K562 (cell line): ENCODE data around the gene CTSW. TPM values are rescaled to one million over a fixed set of nuclear protein-coding genes. Genes with fewer than 3 reads are reported as not detected.

Experiments used
- ATAC-seq: fragments of 200-7000 bp; cut with Tn5 transposase; 3 replicates; pipeline ENCODE4 v1.9.1; 2020; ENCODE audit warnings: moderate library complexity
- BruUV-seq: library from RNA; stranded (reverse); fragments of 400-500 nt; replicated peaks from 2 replicates; lab custom pipeline; 2021; lab: Mats Ljungman, UMichigan
- CTCF ChIA-PET: fragments of 300-600 bp; formaldehyde crosslinking; extraction: SDS; loops from one replicate; lab custom pipeline; 2021; ENCODE audit warnings: low intra/inter-chr PET ratio; lab: Yijun Ruan, JAX
- POLR2A ChIA-PET: fragments of 300-600, 350-650 bp; sonication (Branson Sonifier 250); formaldehyde crosslinking; extraction: SDS; loops from one replicate; lab custom pipeline; 2021; ENCODE audit warnings: antibody characterized with exemption, inconsistent platforms; lab: Yijun Ruan, JAX
- DNase-seq, 4 experiments: peaks; one replicate each; pipeline versions ENCODE4 v3.0.0 to v3.0.0-alpha.2; 2011 to 2018; ENCODE audit warnings: low spot score in 3 of 4, mixed read lengths in 3 of 4; ENCODE audit errors: extremely low read depth in 1 of 4
- FAIRE-seq: peaks from 2 replicates; lab custom pipeline; 2011; peaks lifted over from hg19 to GRCh38; lab: Jason Lieb, UNC
- H2AFZ ChIP-seq: 2 replicates; pipeline ENCODE4 v1.6.0; 2011; ENCODE audit warnings: low read depth, low read length, control low read depth, inconsistent platforms
- H3K27ac ChIP-seq: fragments of 200-600 bp; 3 replicates; pipeline ENCODE4 v1.8.0; 2011; ENCODE audit warnings: low read depth, mild to moderate bottlenecking, control low read depth, inconsistent platforms, low read length, moderate library complexity, mixed read lengths; ENCODE audit errors: extremely low read depth
- H3K27me3 ChIP-seq, 2 experiments: fragments of 300-600 bp in 1 of 2; 2 replicates in 1 of 2; 3 replicates in 1 of 2; pipeline versions ENCODE4 v1.6.0 to v1.8.0; 2011; ENCODE audit warnings: inconsistent platforms in 2 of 2, low read length in 2 of 2, mild to moderate bottlenecking in 1 of 2, mixed read lengths in 1 of 2, moderate library complexity in 1 of 2; ENCODE audit not compliant: control insufficient read depth in 2 of 2, insufficient read depth in 2 of 2
- H3K36me3 ChIP-seq: fragments of 300-600 bp; 3 replicates; pipeline ENCODE4 v1.8.0; 2011; ENCODE audit warnings: mild to moderate bottlenecking, low read length, inconsistent platforms; ENCODE audit not compliant: control insufficient read depth, insufficient read depth
- H3K4me1 ChIP-seq, 2 experiments: fragments of 200-600 bp in 1 of 2; replicated peaks in 1 of 2; 2 replicates in 1 of 2; 3 replicates in 1 of 2; pipeline versions ENCODE4 v1.5.1 to v1.8.0; 2011; ENCODE audit warnings: inconsistent platforms in 2 of 2, low read length in 2 of 2, mild to moderate bottlenecking in 1 of 2, mixed read lengths in 1 of 2, moderate library complexity in 1 of 2; ENCODE audit not compliant: control insufficient read depth in 2 of 2, insufficient read depth in 2 of 2
- H3K4me2 ChIP-seq: 2 replicates; pipeline ENCODE4 v1.6.1; 2011; ENCODE audit warnings: low read length, control low read depth, inconsistent platforms, mixed read lengths; ENCODE audit not compliant: insufficient read depth
- H3K4me3 ChIP-seq: fragments of 200-600 bp; sonication (generic), shearing (Covaris generic); 2 replicates; pipeline ENCODE4 v1.5.1; 2016; ENCODE audit warnings: control low read depth, inconsistent platforms
- H3K79me2 ChIP-seq: fragments of 200-600 bp; 3 replicates; pipeline ENCODE4 v1.8.0; 2011; ENCODE audit warnings: low read length, inconsistent platforms; ENCODE audit not compliant: control insufficient read depth, insufficient read depth
- H3K9ac ChIP-seq, 2 experiments: 2 replicates each; pipeline versions ENCODE4 v1.6.0 to v1.6.1; 2011; ENCODE audit warnings: low read depth in 2 of 2, low read length in 2 of 2, control low read depth in 1 of 2, inconsistent platforms in 1 of 2, mild to moderate bottlenecking in 1 of 2, mixed read lengths in 1 of 2; ENCODE audit not compliant: insufficient read depth in 1 of 2
- H3K9me1 ChIP-seq: one replicate; pipeline ENCODE4 v1.6.0; 2011; ENCODE audit warnings: inconsistent platforms, mild to moderate bottlenecking, low read length, moderate library complexity; ENCODE audit not compliant: control insufficient read depth, insufficient read depth
- H3K9me3 ChIP-seq: replicated peaks from 2 replicates; pipeline ENCODE4 v1.5.1; 2011; ENCODE audit warnings: low read depth, low read length, inconsistent platforms; ENCODE audit not compliant: control insufficient read depth, insufficient read depth
- H4K20me1 ChIP-seq: replicated peaks from 2 replicates; pipeline ENCODE4 v1.6.1; 2011; ENCODE audit warnings: low read length, inconsistent platforms, mixed read lengths; ENCODE audit not compliant: control insufficient read depth, insufficient read depth
- REST ChIP-seq, 2 experiments: fragments of 450-650 bp; formaldehyde crosslinking in 1 of 2; IDR thresholded peaks; 2 replicates each; pipeline versions ENCODE4 v1.4.0 to v1.6.1; 2014 to 2020; ENCODE audit warnings: mild to moderate bottlenecking in 2 of 2, borderline replicate concordance in 1 of 2, low read depth in 1 of 2
- ZBTB17 ChIP-seq: fragments of 450-650 bp; formaldehyde crosslinking; IDR thresholded peaks from 2 replicates; pipeline ENCODE4 v1.4.0; 2020; ENCODE audit warnings: mild to moderate bottlenecking
- WGBS: fragments of 100-300 bp; shearing (Covaris generic); methylation state at CpG from one replicate; pipeline ENCODE4 v1.1.6; 2016; ENCODE audit warnings: low coverage, mixed read lengths; ENCODE audit not compliant: insufficient coverage; ENCODE audit errors: missing lambda C conversion rate; 5-methylcytosine and 5-hydroxymethylcytosine counted together
- in situ Hi-C: fragments of 300-500 bp; cut with MboI; formaldehyde crosslinking; loops from 4 replicates; pipeline ENCODE4 v1.15.0; 2018; ENCODE audit warnings: inconsistent platforms, mixed read lengths
- intact Hi-C: fragments of 100-400 bp; cut with micrococcal nuclease; formaldehyde crosslinking; loops from 2 replicates; pipeline ENCODE4 v1.14.2; 2022
- polyA plus RNA-seq, 8 experiments: library from polyadenylated mRNA; depleted of rRNA in 4 of 8; stranded (reverse) in 5 of 8; unstranded in 3 of 8; fragments of >200 nt; fragmentation: Nextera tagmentation in 2 of 8; fragmentation: Illumina TruSeq in 1 of 8; extraction: Ambion mirVana in 2 of 8; extraction: Trizol in 1 of 8; gene quantifications; 2 replicates each; pipeline versions ENCODE4 v1.2.1 to v1.2.3, GENCODE V29; 2011 to 2014; ENCODE audit warnings: inconsistent platforms in 1 of 8, missing spikeins in 1 of 8
- total RNA-seq, 7 experiments: library from RNA; depleted of rRNA in 6 of 7; stranded (reverse); fragments of >200 nt in 6 of 7; fragmentation: Illumina TruSeq in 2 of 7; extraction: Trizol in 2 of 7; gene quantifications; 2 replicates each; pipeline versions ENCODE4 v1.2.1 to v1.2.3, GENCODE V29; 2011 to 2021; ENCODE audit warnings: low replicate concordance in 1 of 7

Gene CTSW
- total and polyA plus RNA-seq, 9 of the 15 experiments (the other 6 are each of a cell fraction or from before 2014, with no cell fraction given) = 0.04 TPM; not detected in 8

- Histone ChIP-seq H3K9me3 (no peaks in the 10 kb centered on the region), H3K4me2 (no peak overlapping the region), H3K9ac (no peak overlapping the region), H2AFZ (no peak overlapping the region), H4K20me1 (no peaks in the 10 kb centered on the region), H3K9me1 (no peaks in the 10 kb centered on the region), H3K36me3 (peaks cover 20% of the 10 kb centered on the region; the same call in 1 of the 3 replicates), H3K4me3 (no peak overlapping the region), H3K4me1 (peaks cover 15 to 40% of the 10 kb centered on the region in 2 experiments), H3K79me2 (peaks cover 2% of the 10 kb centered on the region; the same call in 1 of the 3 replicates), H3K27ac (no peak overlapping the region), H3K27me3 (no peaks in the 10 kb centered on the region)
- CTCF ChIA-PET = no interaction called here
- FAIRE-seq = no peak
- no peak for DNase-seq
- in situ Hi-C loops (no loop called here), intact Hi-C loops (no loop called here)
- BruUV-seq = no TSS peak
- no peak for ATAC-seq
- POLR2A ChIA-PET = interaction anchor here (0.7 to 1.6 kb wide), 3 partner anchors 33 to 260 kb away, joined by 3 to 5 read pairs (median 3); no protein-coding TSS in a partner anchor
- WGBS = 15% methylated on average over 2 of the region's 2 CpGs
- TF ChIP-seq REST (IDR thresholded peaks at IDR 0.05; ENCODE audit: borderline replicate concordance) = peak; percentile 28
- no peak for TF ChIP-seq REST (CRISPR knock-in tag; IDR thresholded peaks at IDR 0.05; ENCODE audit: low read depth)
- TF ChIP-seq ZBTB17 (CRISPR knock-in tag) = no peak
These were observed 45.8 kb downstream of the CTSW start for GRCh38 chr11:65925397-65925796.
